ENCODE results near the gene E4F1.

E4F1 gene

GRCh38 chr16:2229091-2229490 is 5.7 kb downstream of the E4F1 start:
- Histone ChIP-seq H3K36me3 (ENCODE audit: control insufficient read depth in 1 of 2, insufficient read depth in 2 of 2, low read length in 2 of 2) (peaks cover 18 to 53% of the 10 kb centered on the region in 2 donors), H3K9me3 (ENCODE audit: control insufficient read depth in 1 of 2, low read length in 2 of 2) (no peaks in the 10 kb centered on the region), H3K27me3 (ENCODE audit: control insufficient read depth in 1 of 2, insufficient read depth in 2 of 2, low read length in 2 of 2) (no peaks in the 10 kb centered on the region), H3K27ac (ENCODE audit: low read depth, low read length) (no peak overlapping the region), H3K4me1 (ENCODE audit: control insufficient read depth in 1 of 2, insufficient read depth in 2 of 2, low read length in 2 of 2) (peaks cover 13 to 17% of the 10 kb centered on the region in 2 donors), H3K4me3 (ENCODE audit: low read depth in 1 of 2, low read length in 2 of 2) (no peak overlapping the region), H3K9ac (ENCODE audit: low read depth in 1 of 2, low read length in 2 of 2) (no peak overlapping the region)

- Histone ChIP-seq H3K27me3 (ENCODE audit: control insufficient read depth in 1 of 2, insufficient read depth in 2 of 2, low read length in 2 of 2) (no peaks in the 10 kb centered on the region), H3K36me3 (ENCODE audit: control insufficient read depth in 1 of 2, insufficient read depth in 2 of 2, low read length in 2 of 2) (peaks cover 22 to 59% of the 10 kb centered on the region in 2 donors), H3K9ac (ENCODE audit: low read depth in 1 of 2, low read length in 2 of 2) (no peak overlapping the region), H3K9me3 (ENCODE audit: control insufficient read depth in 1 of 2, low read length in 2 of 2) (no peaks in the 10 kb centered on the region), H3K4me3 (ENCODE audit: low read depth in 1 of 2, low read length in 2 of 2) (no peak overlapping the region), H3K27ac (ENCODE audit: low read depth, low read length) (no peak overlapping the region), H3K4me1 (ENCODE audit: control insufficient read depth in 1 of 2, insufficient read depth in 2 of 2, low read length in 2 of 2) (peaks cover 6 to 10% of the 10 kb centered on the region in 2 donors)
Observed at GRCh38 chr16:2229632-2230250, 6.3 kb downstream of the E4F1 start.

GRCh38 chr16:2230376-2230775 is 7.0 kb downstream of the E4F1 start:
- Histone ChIP-seq H3K27ac (ENCODE audit: low read depth, low read length) (no peak overlapping the region), H3K36me3 (ENCODE audit: control insufficient read depth in 1 of 2, insufficient read depth in 2 of 2, low read length in 2 of 2) (peaks cover 22 to 65% of the 10 kb centered on the region in 2 donors), H3K27me3 (ENCODE audit: control insufficient read depth in 1 of 2, insufficient read depth in 2 of 2, low read length in 2 of 2) (peaks cover 0 to 4% of the 10 kb centered on the region in 2 donors), H3K4me1 (ENCODE audit: control insufficient read depth in 1 of 2, insufficient read depth in 2 of 2, low read length in 2 of 2) (peaks cover 6% of the 10 kb centered on the region in 2 donors), H3K9ac (ENCODE audit: low read depth in 1 of 2, low read length in 2 of 2) (no peak overlapping the region), H3K4me3 (ENCODE audit: low read depth in 1 of 2, low read length in 2 of 2) (no peak overlapping the region), H3K9me3 (ENCODE audit: control insufficient read depth in 1 of 2, low read length in 2 of 2) (no peaks in the 10 kb centered on the region)

GRCh38 chr16:2231016-2231931 is 7.9 kb downstream of the E4F1 start:
- Histone ChIP-seq H3K4me1 (ENCODE audit: control insufficient read depth in 1 of 2, insufficient read depth in 2 of 2, low read length in 2 of 2) (peaks cover 2 to 5% of the 10 kb centered on the region in 2 donors), H3K9ac (ENCODE audit: low read depth in 1 of 2, low read length in 2 of 2) (no peak overlapping the region)

GRCh38 chr16:2232094-2232990 is 9.0 kb downstream of the E4F1 start:
- H3K9me3 ChIP-seq (ENCODE audit: control insufficient read depth in 1 of 2, low read length in 2 of 2) = no peaks in the 10 kb centered on the region
- peaks cover 5 to 7% of the 10 kb centered on the region in 2 donors for H3K27me3 ChIP-seq (ENCODE audit: control insufficient read depth in 1 of 2, insufficient read depth in 2 of 2, low read length in 2 of 2)
- H3K9ac ChIP-seq (ENCODE audit: low read depth in 1 of 2, low read length in 2 of 2) = no peak overlapping the region

More at GRCh38 chr16:2231016-2231931, 7.9 kb downstream of the E4F1 start:
- H3K4me3 ChIP-seq (ENCODE audit: low read depth in 1 of 2, low read length in 2 of 2) = no peak overlapping the region
- peaks cover 3 to 5% of the 10 kb centered on the region in 2 donors for H3K27me3 ChIP-seq (ENCODE audit: control insufficient read depth in 1 of 2, insufficient read depth in 2 of 2, low read length in 2 of 2)
- H3K27ac ChIP-seq (ENCODE audit: low read depth, low read length) = no peak overlapping the region
- no peaks in the 10 kb centered on the region for H3K9me3 ChIP-seq (ENCODE audit: control insufficient read depth in 1 of 2, low read length in 2 of 2)
- H3K36me3 ChIP-seq (ENCODE audit: control insufficient read depth in 1 of 2, insufficient read depth in 2 of 2, low read length in 2 of 2) = peaks cover 22 to 68% of the 10 kb centered on the region in 2 donors

GRCh38 chr16:2233046-2233775 is 9.8 kb downstream of the E4F1 start:
- no peaks in the 10 kb centered on the region for H3K9me3 ChIP-seq (ENCODE audit: control insufficient read depth in 1 of 2, low read length in 2 of 2)
- H3K27ac ChIP-seq (ENCODE audit: low read depth, low read length) = no peak overlapping the region
- peaks cover 12 to 14% of the 10 kb centered on the region in 2 donors for H3K27me3 ChIP-seq (ENCODE audit: control insufficient read depth in 1 of 2, insufficient read depth in 2 of 2, low read length in 2 of 2)
- peaks cover 22 to 68% of the 10 kb centered on the region in 2 donors for H3K36me3 ChIP-seq (ENCODE audit: control insufficient read depth in 1 of 2, insufficient read depth in 2 of 2, low read length in 2 of 2)
- H3K4me3 ChIP-seq (ENCODE audit: low read depth in 1 of 2, low read length in 2 of 2) = no peak overlapping the region
- peaks cover 0 to 17% of the 10 kb centered on the region in 2 donors for H3K4me1 ChIP-seq (ENCODE audit: control insufficient read depth in 1 of 2, insufficient read depth in 2 of 2, low read length in 2 of 2)
- no peak overlapping the region for H3K9ac ChIP-seq (ENCODE audit: low read depth in 1 of 2, low read length in 2 of 2)

More at GRCh38 chr16:2232094-2232990, 9.0 kb downstream of the E4F1 start:
- Histone ChIP-seq H3K4me1 (ENCODE audit: control insufficient read depth in 1 of 2, insufficient read depth in 2 of 2, low read length in 2 of 2) (peaks cover 0 to 9% of the 10 kb centered on the region in 2 donors), H3K4me3 (ENCODE audit: low read depth in 1 of 2, low read length in 2 of 2) (no peak overlapping the region), H3K27ac (ENCODE audit: low read depth, low read length) (no peak overlapping the region), H3K36me3 (ENCODE audit: control insufficient read depth in 1 of 2, insufficient read depth in 2 of 2, low read length in 2 of 2) (peaks cover 22 to 68% of the 10 kb centered on the region in 2 donors)

GRCh38 chr16:2233872-2234812 is 10.8 kb downstream of the E4F1 start:
- no peaks in the 10 kb centered on the region for H3K9me3 ChIP-seq (ENCODE audit: control insufficient read depth in 1 of 2, low read length in 2 of 2)
- no peak overlapping the region for H3K4me3 ChIP-seq (ENCODE audit: low read depth in 1 of 2, low read length in 2 of 2)
- peaks cover 17 to 58% of the 10 kb centered on the region in 2 donors for H3K36me3 ChIP-seq (ENCODE audit: control insufficient read depth in 1 of 2, insufficient read depth in 2 of 2, low read length in 2 of 2)
- peaks cover 16% of the 10 kb centered on the region in 2 donors for H3K27me3 ChIP-seq (ENCODE audit: control insufficient read depth in 1 of 2, insufficient read depth in 2 of 2, low read length in 2 of 2)
- no peak overlapping the region for H3K9ac ChIP-seq (ENCODE audit: low read depth in 1 of 2, low read length in 2 of 2)
- H3K4me1 ChIP-seq (ENCODE audit: control insufficient read depth in 1 of 2, insufficient read depth in 2 of 2, low read length in 2 of 2) = peaks cover 0 to 17% of the 10 kb centered on the region in 2 donors
- H3K27ac ChIP-seq (ENCODE audit: low read depth, low read length) = no peak overlapping the region

- Histone ChIP-seq H3K9me3 (ENCODE audit: control insufficient read depth in 1 of 2, low read length in 2 of 2) (no peaks in the 10 kb centered on the region), H3K4me1 (ENCODE audit: control insufficient read depth in 1 of 2, insufficient read depth in 2 of 2, low read length in 2 of 2) (peaks cover 0 to 17% of the 10 kb centered on the region in 2 donors), H3K27me3 (ENCODE audit: control insufficient read depth in 1 of 2, insufficient read depth in 2 of 2, low read length in 2 of 2) (peaks cover 16% of the 10 kb centered on the region in 2 donors), H3K27ac (ENCODE audit: low read depth, low read length) (no peak overlapping the region), H3K36me3 (ENCODE audit: control insufficient read depth in 1 of 2, insufficient read depth in 2 of 2, low read length in 2 of 2) (peaks cover 11 to 52% of the 10 kb centered on the region in 2 donors), H3K4me3 (ENCODE audit: low read depth in 1 of 2, low read length in 2 of 2) (no peak overlapping the region), H3K9ac (ENCODE audit: low read depth in 1 of 2, low read length in 2 of 2) (no peak overlapping the region)
Observed at GRCh38 chr16:2234813-2235170, 11.4 kb downstream of the E4F1 start.
